Naive B cell (primary cell): ENCODE results near the gene CADPS. TPM values are rescaled to one million over a fixed set of nuclear protein-coding genes. Genes with fewer than 3 reads are reported as not detected.

Source experiments
- ATAC-seq, 2 donors: fragments of 150-1000 bp; cut with Tn5 transposase; 2 replicates each; pipeline ENCODE4 v1.10.0; 2021; ENCODE audit warnings: low read depth in 2 of 2, mild to moderate bottlenecking in 2 of 2, moderate library complexity in 2 of 2
- DNase-seq: peaks from one replicate; pipeline ENCODE4 v3.0.0; 2022
- H3K27ac Mint-ChIP-seq, 6 donors: one replicate each; pipeline ENCODE4 v1.8.0; 2020 to 2022; ENCODE audit warnings: mild to moderate bottlenecking in 6 of 6, mixed read lengths in 6 of 6, moderate library complexity in 5 of 6, inconsistent platforms in 2 of 6
- H3K27me3 Mint-ChIP-seq, 3 donors: one replicate each; pipeline ENCODE4 v1.8.0; 2021 to 2022; ENCODE audit warnings: mixed read lengths in 3 of 3, mild to moderate bottlenecking in 1 of 3
- H3K36me3 Mint-ChIP-seq, 2 donors: one replicate each; pipeline ENCODE4 v1.8.0; 2020 to 2022; ENCODE audit warnings: mixed read lengths in 2 of 2, inconsistent platforms in 1 of 2, mild to moderate bottlenecking in 1 of 2
- H3K4me1 Mint-ChIP-seq, 3 donors: one replicate each; pipeline ENCODE4 v1.8.0; 2020 to 2022; ENCODE audit warnings: mixed read lengths in 3 of 3, inconsistent platforms in 1 of 3, mild to moderate bottlenecking in 1 of 3, moderate library complexity in 1 of 3
- H3K4me3 Mint-ChIP-seq, 8 donors: one replicate each; pipeline ENCODE4 v1.8.0; 2020 to 2022; ENCODE audit warnings: mild to moderate bottlenecking in 8 of 8, mixed read lengths in 8 of 8, moderate library complexity in 8 of 8, inconsistent platforms in 2 of 8
- H3K9me3 Mint-ChIP-seq, 7 donors: one replicate each; pipeline ENCODE4 v1.8.0; 2020 to 2022; ENCODE audit warnings: mixed read lengths in 7 of 7, mild to moderate bottlenecking in 5 of 7, inconsistent platforms in 2 of 7, moderate library complexity in 1 of 7
- polyA plus RNA-seq, 6 donors: library from polyadenylated mRNA; unstranded; fragments of 300-500 nt; fragmentation: Illumina TruSeq; gene quantifications; one replicate each; pipeline ENCODE4 v1.2.3, GENCODE V29; 2021; ENCODE audit warnings: low read depth in 6 of 6

Gene CADPS
- polyA plus RNA-seq, 6 donors from 2014 or later: not detected

GRCh38 chr3:62703451-62704167, 171.6 kb downstream of the CADPS start:
- no peak overlapping the region for H3K27ac Mint-ChIP-seq
- DNase-seq (no peak), ATAC-seq (no peak)
- no peaks in the 10 kb centered on the region for H3K4me1 Mint-ChIP-seq
- no peaks in the 10 kb centered on the region for H3K27me3 Mint-ChIP-seq
- peaks cover 0 to 4% (median 0%) of the 10 kb centered on the region in 7 donors for H3K9me3 Mint-ChIP-seq
- no peak overlapping the region for H3K4me3 Mint-ChIP-seq
- no peaks in the 10 kb centered on the region for H3K36me3 Mint-ChIP-seq

DNA sequence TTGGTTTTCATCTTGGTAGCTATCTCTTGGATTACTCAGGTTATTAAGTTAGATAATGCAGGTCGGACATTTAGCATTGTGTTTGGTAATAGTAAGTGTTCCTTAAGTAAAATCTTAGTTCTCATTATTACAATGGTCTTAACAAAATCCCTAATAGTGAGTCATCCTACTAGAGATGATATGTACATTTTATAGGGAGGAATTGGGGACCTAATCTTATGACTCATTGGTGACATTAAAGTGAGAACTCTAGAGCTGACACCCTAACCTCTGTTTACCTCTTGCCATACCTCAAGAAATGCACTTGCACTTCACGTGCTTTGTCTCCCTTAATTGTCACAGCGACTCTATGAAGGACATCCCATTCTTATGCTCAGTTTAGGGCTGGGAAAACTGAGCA, 174.9 kb downstream of the CADPS start:
- Mint-ChIP-seq H3K4me1 (no peaks in the 10 kb centered on the region), H3K36me3 (no peaks in the 10 kb centered on the region), H3K27ac (no peak overlapping the region), H3K27me3 (no peaks in the 10 kb centered on the region), H3K4me3 (no peak overlapping the region), H3K9me3 (peaks cover 0 to 5% (median 0%) of the 10 kb centered on the region in 7 donors)
- no peak for DNase-seq
- ATAC-seq: no peak

GRCh38 chr3:62699728-62700127, 175.5 kb downstream of the CADPS start:
- no peak for ATAC-seq
- Mint-ChIP-seq H3K9me3 (peaks cover 0 to 5% (median 0%) of the 10 kb centered on the region in 7 donors), H3K36me3 (no peaks in the 10 kb centered on the region), H3K27ac (no peak overlapping the region), H3K27me3 (no peaks in the 10 kb centered on the region), H3K4me1 (no peaks in the 10 kb centered on the region), H3K4me3 (no peak overlapping the region)
- DNase-seq: no peak

- ATAC-seq: no peak
- no peak overlapping the region for H3K4me3 Mint-ChIP-seq
- H3K27me3 Mint-ChIP-seq: no peaks in the 10 kb centered on the region
- H3K36me3 Mint-ChIP-seq: no peaks in the 10 kb centered on the region
- H3K4me1 Mint-ChIP-seq: no peaks in the 10 kb centered on the region
- H3K27ac Mint-ChIP-seq: no peak overlapping the region
- DNase-seq: no peak
- H3K9me3 Mint-ChIP-seq: peaks cover 0 to 10% (median 3%) of the 10 kb centered on the region in 7 donors
Observed at GRCh38 chr3:62696011-62696410, 179.2 kb downstream of the CADPS start.

GRCh38 chr3:62688812-62689211, 186.4 kb downstream of the CADPS start:
- no peak overlapping the region for H3K4me3 Mint-ChIP-seq
- H3K36me3 Mint-ChIP-seq: no peaks in the 10 kb centered on the region
- peaks cover 0 to 14% (median 3%) of the 10 kb centered on the region in 7 donors for H3K9me3 Mint-ChIP-seq
- DNase-seq (no peak), ATAC-seq (no peak)
- H3K4me1 Mint-ChIP-seq: no peaks in the 10 kb centered on the region
- no peak overlapping the region for H3K27ac Mint-ChIP-seq
- H3K27me3 Mint-ChIP-seq: no peaks in the 10 kb centered on the region

GRCh38 chr3:62688050-62688449, 187.2 kb downstream of the CADPS start:
- Mint-ChIP-seq H3K36me3 (no peaks in the 10 kb centered on the region), H3K9me3 (peaks cover 0 to 14% (median 2%) of the 10 kb centered on the region in 7 donors), H3K4me1 (no peaks in the 10 kb centered on the region), H3K27me3 (no peaks in the 10 kb centered on the region), H3K27ac (no peak overlapping the region), H3K4me3 (no peak overlapping the region)
- no peak for ATAC-seq
- DNase-seq: no peak

DNA sequence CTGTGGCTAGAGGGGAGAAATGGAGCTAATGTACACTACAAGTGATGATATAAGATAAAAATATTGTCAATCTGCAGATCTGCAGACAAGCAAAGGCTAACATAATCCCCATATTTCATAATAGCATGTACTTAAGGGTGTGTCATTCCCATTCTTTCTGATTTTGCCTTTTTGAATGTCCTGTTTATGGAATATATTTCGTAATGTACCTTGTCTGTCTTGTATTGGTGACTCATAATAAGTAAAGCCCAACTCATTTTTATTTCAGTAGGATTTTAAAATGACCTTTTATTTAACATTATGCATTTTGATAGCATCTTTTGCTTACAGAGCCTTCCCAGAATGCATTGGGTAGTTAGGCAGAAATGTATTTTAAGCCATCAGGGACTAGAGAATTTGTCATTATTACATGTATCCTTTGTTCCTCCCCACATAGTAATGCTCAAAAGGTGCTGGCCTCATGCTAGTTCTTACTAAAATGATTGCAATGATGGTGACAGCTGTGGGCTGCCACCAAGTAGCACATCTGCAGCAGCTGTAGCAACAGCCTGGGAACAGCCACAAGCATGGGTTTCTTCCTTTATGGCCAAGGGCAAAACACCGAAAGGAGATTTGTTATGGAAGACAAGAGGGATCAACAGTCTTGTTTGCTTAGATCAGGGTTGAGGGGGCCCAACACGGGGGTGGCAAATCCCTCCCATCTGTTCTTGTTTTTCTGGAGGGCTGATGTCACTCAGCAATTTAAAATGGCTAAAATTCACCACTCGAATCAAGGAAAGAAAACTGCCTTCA, 188.5 kb downstream of the CADPS start:
- H3K36me3 Mint-ChIP-seq: no peaks in the 10 kb centered on the region
- no peaks in the 10 kb centered on the region for H3K4me1 Mint-ChIP-seq
- no peak for ATAC-seq
- H3K27ac Mint-ChIP-seq: no peak overlapping the region
- peaks cover 0 to 14% (median 0%) of the 10 kb centered on the region in 7 donors for H3K9me3 Mint-ChIP-seq
- DNase-seq: no peak
- H3K27me3 Mint-ChIP-seq: no peaks in the 10 kb centered on the region
- H3K4me3 Mint-ChIP-seq: no peak overlapping the region

GRCh38 chr3:62682826-62683225, 192.4 kb downstream of the CADPS start:
- no peak overlapping the region for H3K27ac Mint-ChIP-seq
- peaks cover 0 to 6% (median 2%) of the 10 kb centered on the region in 7 donors for H3K9me3 Mint-ChIP-seq

DNA sequence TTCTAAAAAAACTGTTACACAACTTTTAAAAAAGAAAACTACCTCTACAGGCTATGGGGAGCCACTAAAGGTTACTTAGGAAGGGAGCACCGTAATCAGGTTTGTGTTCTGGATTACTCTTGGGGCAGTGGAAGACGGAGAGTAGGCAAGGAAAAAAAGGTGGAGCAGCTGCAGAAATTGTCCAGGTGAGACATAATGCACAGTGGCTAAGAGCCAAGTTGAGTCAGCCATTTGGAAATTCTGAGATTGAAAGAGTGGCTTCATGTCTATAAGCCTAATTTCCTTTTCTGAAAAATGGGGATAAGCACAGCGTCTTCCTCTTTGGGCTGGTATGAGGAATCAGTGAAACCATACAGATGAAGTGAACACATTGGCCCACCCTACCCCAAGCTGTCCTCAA, 195.2 kb downstream of the CADPS start:
- ATAC-seq (no peak), DNase-seq (no peak)
- Mint-ChIP-seq H3K27me3 (no peaks in the 10 kb centered on the region), H3K36me3 (no peaks in the 10 kb centered on the region), H3K27ac (no peak overlapping the region), H3K4me3 (no peak overlapping the region), H3K4me1 (no peaks in the 10 kb centered on the region), H3K9me3 (peaks cover 0 to 6% (median 2%) of the 10 kb centered on the region in 7 donors)

More at GRCh38 chr3:62682826-62683225, 192.4 kb downstream of the CADPS start:
- H3K4me1 Mint-ChIP-seq: no peaks in the 10 kb centered on the region
- ATAC-seq: no peak
- H3K27me3 Mint-ChIP-seq: no peaks in the 10 kb centered on the region
- H3K36me3 Mint-ChIP-seq: no peaks in the 10 kb centered on the region
- no peak for DNase-seq
- no peak overlapping the region for H3K4me3 Mint-ChIP-seq

GRCh38 chr3:62678841-62679240, 196.4 kb downstream of the CADPS start:
- no peak overlapping the region for H3K4me3 Mint-ChIP-seq
- H3K27ac Mint-ChIP-seq: no peak overlapping the region
- no peaks in the 10 kb centered on the region for H3K27me3 Mint-ChIP-seq
- H3K36me3 Mint-ChIP-seq: no peaks in the 10 kb centered on the region
- H3K9me3 Mint-ChIP-seq: peaks cover 0 to 6% (median 2%) of the 10 kb centered on the region in 7 donors
- DNase-seq (no peak), ATAC-seq (no peak)
- H3K4me1 Mint-ChIP-seq: no peaks in the 10 kb centered on the region

DNA sequence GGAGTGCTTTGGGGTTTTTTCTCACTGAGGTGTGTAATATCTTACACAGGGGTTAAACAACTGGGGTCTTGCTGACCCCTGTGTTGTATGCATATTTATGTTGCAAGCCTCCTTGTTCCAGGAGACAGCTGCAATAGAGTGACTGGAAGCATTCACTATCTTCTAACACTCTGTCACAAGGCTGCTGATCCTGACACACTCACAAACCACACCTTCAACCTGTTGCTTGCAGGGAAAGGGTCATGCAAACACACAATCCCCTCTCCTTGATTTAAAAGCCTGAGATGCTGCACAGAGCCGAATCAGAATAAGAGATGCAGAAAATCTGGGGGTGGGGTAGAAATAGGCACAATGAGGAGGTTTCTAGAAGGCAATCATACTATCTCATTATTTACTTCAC, 197.3 kb downstream of the CADPS start:
- no peak overlapping the region for H3K4me3 Mint-ChIP-seq
- no peak overlapping the region for H3K27ac Mint-ChIP-seq
- H3K27me3 Mint-ChIP-seq: peaks cover 0 to 3% (median 0%) of the 10 kb centered on the region in 3 donors
- H3K9me3 Mint-ChIP-seq: peaks cover 0 to 6% (median 2%) of the 10 kb centered on the region in 7 donors
- ATAC-seq: no peak
- H3K4me1 Mint-ChIP-seq: no peaks in the 10 kb centered on the region
- no peak for DNase-seq
- H3K36me3 Mint-ChIP-seq: no peaks in the 10 kb centered on the region

DNA sequence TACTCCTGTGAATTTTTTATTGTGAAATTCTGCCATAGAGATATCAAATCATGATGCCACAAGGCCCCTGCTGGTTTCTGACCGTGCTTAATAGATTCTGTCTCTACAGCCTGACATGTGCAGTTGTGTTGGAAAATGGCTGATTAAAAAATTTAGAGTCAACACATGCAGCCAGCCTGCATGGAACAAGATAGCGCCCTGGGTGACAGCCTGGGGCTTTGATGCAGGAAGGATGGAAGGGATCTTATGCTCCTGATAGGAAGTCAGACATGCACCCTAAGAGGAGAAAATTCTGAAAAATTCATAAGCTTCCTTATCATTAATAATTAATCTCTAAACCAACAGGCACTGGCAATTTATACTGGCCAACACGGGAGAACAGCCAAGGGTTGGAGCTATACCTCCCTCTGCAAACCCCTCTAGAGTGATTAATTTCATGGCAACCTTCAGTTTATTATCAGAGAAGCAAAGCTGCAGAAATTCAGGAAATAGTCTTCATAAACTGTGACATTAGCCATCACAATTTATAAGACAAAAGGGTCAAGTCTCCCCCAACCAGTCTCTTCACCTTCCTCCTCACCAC, 198.4 kb downstream of the CADPS start:
- no peak for DNase-seq
- Mint-ChIP-seq H3K4me1 (no peaks in the 10 kb centered on the region), H3K27me3 (peaks cover 0 to 5% (median 0%) of the 10 kb centered on the region in 3 donors), H3K27ac (no peak overlapping the region), H3K9me3 (peaks cover 0 to 6% (median 2%) of the 10 kb centered on the region in 7 donors), H3K4me3 (no peak overlapping the region), H3K36me3 (no peaks in the 10 kb centered on the region)
- ATAC-seq: no peak

GRCh38 chr3:62675492-62675891, 199.7 kb downstream of the CADPS start:
- H3K4me1 Mint-ChIP-seq: no peaks in the 10 kb centered on the region
- H3K36me3 Mint-ChIP-seq: no peaks in the 10 kb centered on the region
- ATAC-seq: no peak
- H3K27ac Mint-ChIP-seq: no peak overlapping the region
- DNase-seq: no peak
- H3K4me3 Mint-ChIP-seq: no peak overlapping the region
- peaks cover 0 to 5% (median 1%) of the 10 kb centered on the region in 7 donors for H3K9me3 Mint-ChIP-seq
- H3K27me3 Mint-ChIP-seq: peaks cover 0 to 5% (median 0%) of the 10 kb centered on the region in 3 donors

GRCh38 chr3:62672988-62673313, 202.3 kb downstream of the CADPS start:
- no peak overlapping the region for H3K27ac Mint-ChIP-seq
- peaks cover 0 to 5% (median 0%) of the 10 kb centered on the region in 7 donors for H3K9me3 Mint-ChIP-seq
- H3K27me3 Mint-ChIP-seq: peaks cover 0 to 5% (median 0%) of the 10 kb centered on the region in 3 donors

More at GRCh38 chr3:62672988-62673313, 202.3 kb downstream of the CADPS start:
- Mint-ChIP-seq H3K36me3 (no peaks in the 10 kb centered on the region), H3K4me1 (no peaks in the 10 kb centered on the region), H3K4me3 (no peak overlapping the region)
- no peak for DNase-seq
- no peak for ATAC-seq
